SU-DHL-6 (cell line): ENCODE measurements around the gene FANCC.

Experiments used
- CTCF ChIP-seq: fragments of 200-600 bp; sonication (generic); IDR thresholded peaks from one replicate; pipeline ENCODE4 v1.5.1; 2017; ENCODE audit warnings: antibody characterized with exemption, mild to moderate bottlenecking, low read length, moderate library complexity; ENCODE audit not compliant: insufficient read depth, poor library complexity, severe bottlenecking
- EZH2phosphoT487 ChIP-seq: fragments of 200-600 bp; sonication (generic), shearing (Covaris generic); conservative IDR thresholded peaks from 2 replicates; pipeline ENCODE4 v1.6.1; 2018; ENCODE audit warnings: mild to moderate bottlenecking, antibody characterized with exemption, low read length, moderate library complexity, mixed read lengths

DNA sequence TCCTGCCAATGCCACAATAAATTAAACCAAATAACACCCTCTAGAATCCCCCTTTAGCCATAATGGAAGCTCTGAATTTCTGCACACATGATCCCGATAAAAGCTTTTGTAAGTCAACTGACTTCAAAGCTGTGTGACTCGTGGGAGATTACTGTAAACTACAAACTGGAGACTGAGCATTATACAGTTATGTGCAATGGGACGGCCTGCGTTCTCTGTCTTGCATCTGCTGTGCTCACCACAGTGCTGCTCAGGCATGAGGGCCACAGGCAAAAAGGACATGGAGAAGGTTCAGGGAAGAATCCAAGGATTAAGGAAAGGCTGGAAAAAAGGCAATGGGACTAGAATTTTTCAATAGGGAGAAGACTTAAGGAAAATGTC lies 184.2 kb downstream of the FANCC start:
- TF ChIP-seq CTCF (no peak), EZH2phosphoT487 (no peak)
